ENCODE data around the gene MIER1.
"Not testable (repeated sequence)": the region's sequence is repeated elsewhere in the genome, so short reads cannot be mapped to it uniquely, and the experiment has no call there.

Gene MIER1
- total RNA-seq = 121 to 205 (median 141) reads per million in 9 experiments

DNA sequence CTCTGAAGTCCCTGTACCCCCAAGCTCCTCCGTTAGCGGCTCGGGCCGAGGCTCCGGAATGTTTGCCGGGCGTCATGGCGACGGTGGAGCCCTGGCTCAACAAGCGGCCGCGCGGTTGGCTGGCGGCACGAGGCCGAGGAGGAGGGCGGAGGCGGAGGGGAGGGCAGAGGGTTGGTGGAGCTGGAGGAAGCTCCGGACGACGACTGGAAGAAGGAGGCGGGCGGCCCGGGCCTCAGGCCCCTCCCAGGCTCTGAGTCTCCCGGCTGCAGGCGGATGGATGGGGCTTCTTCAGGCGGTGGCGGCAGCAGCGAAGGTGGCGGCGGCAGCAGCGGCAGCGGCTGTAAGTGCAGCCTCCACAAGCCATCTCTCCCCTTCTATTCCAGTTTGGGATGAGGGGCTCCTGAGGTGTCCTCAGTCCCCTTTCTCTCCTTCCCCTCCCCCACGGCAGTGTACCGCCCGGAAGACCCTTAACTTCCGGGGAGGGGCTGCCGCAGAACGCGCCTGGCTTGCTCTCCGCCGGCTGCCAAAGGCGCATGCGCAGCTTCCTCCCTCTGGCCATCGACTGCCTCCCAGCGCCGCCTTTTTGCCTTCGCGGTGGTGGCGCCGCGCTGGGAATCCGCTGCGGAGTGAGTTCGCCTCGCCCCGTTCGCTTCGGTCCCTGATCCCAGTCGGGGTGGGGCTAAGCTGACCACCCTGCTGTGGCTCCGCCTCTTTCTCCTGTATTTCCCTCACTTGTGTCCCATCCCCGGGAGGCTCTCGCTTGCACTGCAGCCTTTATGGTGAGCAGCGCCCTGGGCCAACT is at the start of gene MIER1, which contains the start of gene DNAI4:
MIER1 (plus strand) TSS at position 235 of the 802 bp plus-strand sequence; CDS start at position 274, 39 bp downstream.
DNAI4 (minus strand) TSS at position 101 of the 802 bp plus-strand sequence; CDS start at position 76, 25 bp downstream.
- Mint-ChIP-seq H3K9me3 (no peaks in the 10 kb centered on the region), H3K36me3 (ENCODE audit: insufficient read depth) (peaks cover 24% of the 10 kb centered on the region), H3K27me3 (no peaks in the 10 kb centered on the region), H3K4me3 (peak within 1 kb of the TSS; percentile 97 to 98), H3K4me1 (ENCODE audit: low read depth in 2 of 2) (peaks cover 24 to 38% of the 10 kb centered on the region in 2 donors), H3K27ac (peak within 1 kb of the TSS; percentile 98 to 99)
- ATAC-seq (replicated peaks) (peak; percentile 92), DNase-seq (peak; percentile 97 to 98 (median 97))

DNA sequence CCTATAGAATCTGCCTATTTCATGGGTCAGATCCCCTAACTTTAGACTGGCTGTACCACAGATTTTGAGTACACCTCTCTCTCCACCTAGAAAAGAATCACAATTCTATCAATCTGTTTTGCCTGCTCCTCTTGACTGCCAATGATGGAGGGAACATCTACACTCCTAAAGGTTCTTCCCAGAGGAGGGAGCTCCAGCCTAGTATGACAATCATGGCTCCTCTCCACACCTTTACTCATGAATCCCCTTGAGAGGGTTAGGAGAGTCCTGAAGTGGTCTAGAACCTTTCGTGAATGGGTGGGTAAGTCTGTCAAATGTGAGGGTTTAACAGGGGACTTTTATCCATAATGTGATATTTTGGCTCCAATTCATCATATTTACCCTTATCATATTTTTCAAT is 48.1 kb upstream of the MIER1 start:
- Mint-ChIP-seq H3K4me1 (ENCODE audit: low read depth in 2 of 2) (no peaks in the 10 kb centered on the region), H3K27me3 (peaks cover 0 to 6% of the 10 kb centered on the region in 2 donors), H3K4me3 (no peak overlapping the region), H3K27ac (no peak overlapping the region), H3K36me3 (ENCODE audit: insufficient read depth) (no peaks in the 10 kb centered on the region), H3K9me3 (peaks cover 6 to 10% of the 10 kb centered on the region in 2 donors)
- no peak for DNase-seq
- no peak for ATAC-seq (replicated peaks)

DNA sequence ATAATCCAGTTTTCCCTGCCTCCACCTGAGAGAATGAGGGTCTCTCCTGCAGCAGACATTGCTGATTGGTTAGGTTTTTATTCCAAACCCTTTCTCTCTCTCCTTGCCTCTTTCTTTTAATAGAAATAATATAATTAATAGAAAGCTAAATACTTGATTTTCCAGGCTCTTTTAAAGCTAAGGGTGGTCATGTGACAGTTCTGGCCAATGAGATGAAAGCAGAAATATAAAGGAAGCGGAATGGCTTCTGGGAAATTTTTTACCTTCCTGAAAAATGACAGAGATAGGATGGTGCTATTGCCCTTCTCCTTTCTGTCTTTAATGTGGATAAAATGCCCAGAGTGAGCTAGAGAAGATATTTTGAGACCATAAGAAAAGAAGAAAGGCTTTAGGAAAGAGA is 35.8 kb upstream of the MIER1 start:
- Mint-ChIP-seq H3K36me3 (ENCODE audit: insufficient read depth) (no peaks in the 10 kb centered on the region), H3K4me1 (ENCODE audit: low read depth in 2 of 2) (no peaks in the 10 kb centered on the region), H3K9me3 (no peaks in the 10 kb centered on the region), H3K27ac (no peak overlapping the region), H3K27me3 (peaks cover 0 to 13% of the 10 kb centered on the region in 2 donors), H3K4me3 (no peak overlapping the region)
- ATAC-seq (replicated peaks) (no peak), DNase-seq (no peak)

DNA sequence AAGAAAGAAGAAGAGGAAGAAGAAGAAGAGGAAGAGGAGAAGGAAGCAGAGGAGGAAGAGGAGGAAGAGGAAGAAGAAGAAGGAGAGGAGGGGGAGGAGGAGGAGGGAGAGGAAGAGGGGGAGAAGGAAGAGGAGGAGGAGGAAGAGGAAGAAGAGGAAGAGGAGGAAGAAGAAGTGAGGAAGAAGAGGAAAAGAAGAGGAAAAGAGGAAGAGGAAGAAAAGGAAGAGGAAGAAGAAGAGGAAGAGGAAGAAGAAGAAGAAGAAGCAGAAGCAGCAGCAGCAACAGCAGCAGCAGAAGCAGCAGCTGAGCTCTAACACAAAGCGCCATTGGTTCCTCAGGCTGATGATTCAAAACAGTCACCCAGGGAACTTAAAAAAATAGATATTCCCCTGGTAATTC is 34.2 kb upstream of the MIER1 start:
- ATAC-seq (replicated peaks) = no peak
- no peak for DNase-seq
- H3K27ac Mint-ChIP-seq = no peak overlapping the region
- H3K27me3 Mint-ChIP-seq = peaks cover 0 to 13% of the 10 kb centered on the region in 2 donors
- no peaks in the 10 kb centered on the region for H3K9me3 Mint-ChIP-seq
- H3K4me3 Mint-ChIP-seq = no peak overlapping the region
- H3K36me3 Mint-ChIP-seq (ENCODE audit: insufficient read depth) = no peaks in the 10 kb centered on the region
- H3K4me1 Mint-ChIP-seq (ENCODE audit: low read depth in 2 of 2) = no peaks in the 10 kb centered on the region

DNA sequence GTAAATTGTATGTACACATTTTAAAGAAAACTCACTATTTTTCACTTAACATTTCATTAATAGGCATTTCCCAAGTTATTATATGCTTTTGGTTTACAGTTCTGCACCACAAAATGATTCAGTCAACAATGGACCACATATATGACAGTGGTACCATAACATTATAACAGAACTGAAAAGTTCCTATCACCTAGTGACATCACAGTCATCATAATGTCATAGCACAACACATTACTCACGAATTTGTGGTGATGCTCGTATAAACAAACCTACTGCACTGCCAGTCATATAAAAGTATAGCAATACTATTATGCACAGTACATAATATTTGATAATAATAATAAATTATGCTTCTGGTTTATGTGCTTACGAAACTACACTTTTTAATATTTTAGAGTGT is 31.1 kb upstream of the MIER1 start:
- Mint-ChIP-seq H3K27me3 (peaks cover 0 to 13% of the 10 kb centered on the region in 2 donors), H3K4me3 (no peak overlapping the region), H3K36me3 (ENCODE audit: insufficient read depth) (no peaks in the 10 kb centered on the region), H3K9me3 (no peaks in the 10 kb centered on the region), H3K4me1 (ENCODE audit: low read depth in 2 of 2) (no peaks in the 10 kb centered on the region), H3K27ac (no peak overlapping the region)
- ATAC-seq (replicated peaks) (no peak), DNase-seq (no peak)

DNA sequence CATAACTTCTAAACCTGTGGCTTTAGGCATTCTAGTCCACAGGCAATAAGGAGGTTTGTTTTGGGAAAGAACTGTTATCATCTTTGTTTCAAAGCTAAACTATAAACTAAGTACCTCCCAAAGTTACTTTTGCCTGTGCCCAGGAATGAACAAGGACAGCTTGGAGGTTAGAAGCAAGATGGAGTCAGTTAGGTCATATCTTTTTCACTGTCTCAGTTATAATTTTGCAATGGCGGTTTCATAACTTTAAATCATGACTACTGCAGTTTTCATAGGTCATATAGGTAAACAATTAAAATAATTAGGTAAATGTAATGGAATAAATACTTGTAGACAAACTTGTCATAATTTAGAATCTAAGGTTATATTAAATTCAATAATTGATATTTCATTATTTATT is 9.6 kb upstream of the MIER1 start:
- not testable (repeated sequence) for H3K27me3 Mint-ChIP-seq; H3K4me3 Mint-ChIP-seq; H3K27ac Mint-ChIP-seq; H3K36me3 Mint-ChIP-seq (ENCODE audit: insufficient read depth); H3K4me1 Mint-ChIP-seq (ENCODE audit: low read depth in 2 of 2); H3K9me3 Mint-ChIP-seq; ATAC-seq (replicated peaks); DNase-seq

DNA sequence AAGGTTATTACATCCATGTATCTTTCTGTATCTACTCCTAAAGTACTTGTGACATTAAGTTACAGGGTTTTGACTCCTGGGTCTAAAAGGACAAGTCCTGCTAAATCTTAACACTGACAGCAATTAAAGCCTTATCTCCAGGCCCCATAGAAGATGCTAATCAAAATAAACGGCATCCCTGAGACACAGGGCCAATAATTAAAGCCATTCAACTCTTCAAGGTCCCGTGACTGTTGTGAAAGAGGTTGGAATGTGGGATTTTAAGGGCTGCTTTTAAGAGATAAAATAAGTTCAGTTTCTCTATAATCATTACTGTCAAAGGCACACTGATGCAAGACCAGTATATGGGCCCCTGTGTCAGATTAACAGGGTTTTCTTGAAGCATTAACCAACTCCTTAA is 8.5 kb upstream of the MIER1 start:
- H3K4me1 Mint-ChIP-seq (ENCODE audit: low read depth in 2 of 2) = no peaks in the 10 kb centered on the region
- no peaks in the 10 kb centered on the region for H3K27me3 Mint-ChIP-seq
- no peaks in the 10 kb centered on the region for H3K9me3 Mint-ChIP-seq
- DNase-seq (no peak), ATAC-seq (replicated peaks) (no peak)
- H3K36me3 Mint-ChIP-seq (ENCODE audit: insufficient read depth) = no peaks in the 10 kb centered on the region
- no peak overlapping the region for H3K4me3 Mint-ChIP-seq
- no peak overlapping the region for H3K27ac Mint-ChIP-seq

DNA sequence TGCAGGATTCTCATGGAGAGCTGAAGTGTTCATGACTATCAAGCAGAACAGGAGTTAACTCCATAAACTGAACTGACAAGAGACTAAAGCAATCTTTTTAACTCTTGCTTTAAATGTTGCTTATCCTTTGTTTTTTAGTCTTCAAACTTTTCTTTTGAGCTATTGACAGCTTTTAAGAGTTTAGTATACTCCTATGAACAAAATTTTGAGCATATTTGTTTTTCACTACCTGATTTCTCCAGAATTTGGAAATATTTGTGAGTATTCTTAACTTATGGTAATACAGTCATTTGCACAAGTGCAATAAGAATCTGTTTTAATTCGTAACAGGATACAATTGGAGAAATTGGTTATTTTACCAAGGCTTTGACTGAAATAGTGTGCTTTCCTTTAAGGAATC is 7.3 kb upstream of the MIER1 start:
- H3K4me3 Mint-ChIP-seq = no peak overlapping the region
- H3K27me3 Mint-ChIP-seq = no peaks in the 10 kb centered on the region
- no peak overlapping the region for H3K27ac Mint-ChIP-seq
- DNase-seq = no peak
- H3K4me1 Mint-ChIP-seq (ENCODE audit: low read depth in 2 of 2) = peaks cover 0 to 3% of the 10 kb centered on the region in 2 donors
- no peaks in the 10 kb centered on the region for H3K9me3 Mint-ChIP-seq
- ATAC-seq (replicated peaks) = no peak
- no peaks in the 10 kb centered on the region for H3K36me3 Mint-ChIP-seq (ENCODE audit: insufficient read depth)

DNA sequence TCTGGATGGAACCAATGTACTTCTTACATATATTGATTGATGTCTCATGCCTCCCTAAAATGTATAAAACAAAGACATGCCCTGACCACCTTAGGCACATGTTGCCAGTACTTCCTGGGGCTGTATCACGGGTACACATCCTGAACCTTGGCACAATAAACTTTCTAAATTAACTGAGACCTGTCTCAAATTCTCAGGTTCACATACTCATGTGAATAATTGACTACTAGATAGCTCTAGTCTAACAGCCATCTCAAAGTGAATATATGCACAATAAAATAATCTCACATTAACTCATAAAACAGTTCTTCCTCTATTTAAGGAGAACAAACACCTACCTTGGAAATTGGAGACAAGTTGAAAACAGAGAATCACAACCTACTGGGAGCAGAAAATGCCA is 5.7 kb upstream of the MIER1 start:
- Mint-ChIP-seq H3K4me1 (ENCODE audit: low read depth in 2 of 2) (peaks cover 8% of the 10 kb centered on the region in 2 donors), H3K27ac (no peak overlapping the region), H3K9me3 (no peaks in the 10 kb centered on the region), H3K4me3 (no peak overlapping the region), H3K36me3 (ENCODE audit: insufficient read depth) (peaks cover 2% of the 10 kb centered on the region), H3K27me3 (no peaks in the 10 kb centered on the region)
- ATAC-seq (replicated peaks) = no peak
- no peak for DNase-seq

DNA sequence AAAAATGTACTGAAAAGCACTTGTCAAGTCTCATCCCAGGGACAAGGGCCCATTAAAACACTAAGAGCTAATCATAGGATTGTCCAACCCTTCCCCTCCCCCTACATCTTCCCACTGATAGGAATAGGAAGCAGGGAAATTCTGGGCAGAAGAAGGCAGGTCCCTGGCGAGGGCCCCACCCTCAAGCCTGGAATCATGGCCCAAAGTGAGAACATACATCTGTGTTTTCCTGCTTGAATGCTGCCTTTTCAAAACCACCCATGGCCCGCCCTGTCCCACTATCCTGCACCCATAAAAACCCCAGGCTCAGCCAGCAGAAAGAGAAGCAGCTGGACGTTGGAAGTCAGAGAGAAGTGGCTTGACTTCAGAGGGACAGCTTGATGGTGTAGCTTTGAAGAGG is 5.0 kb upstream of the MIER1 start:
- peaks cover 12% of the 10 kb centered on the region in 2 donors for H3K4me1 Mint-ChIP-seq (ENCODE audit: low read depth in 2 of 2)
- DNase-seq (no peak), ATAC-seq (replicated peaks) (no peak)
- H3K27me3 Mint-ChIP-seq = no peaks in the 10 kb centered on the region
- no peak overlapping the region for H3K27ac Mint-ChIP-seq
- no peak overlapping the region for H3K4me3 Mint-ChIP-seq
- H3K36me3 Mint-ChIP-seq (ENCODE audit: insufficient read depth) = peaks cover 9% of the 10 kb centered on the region
- H3K9me3 Mint-ChIP-seq = no peaks in the 10 kb centered on the region

DNA sequence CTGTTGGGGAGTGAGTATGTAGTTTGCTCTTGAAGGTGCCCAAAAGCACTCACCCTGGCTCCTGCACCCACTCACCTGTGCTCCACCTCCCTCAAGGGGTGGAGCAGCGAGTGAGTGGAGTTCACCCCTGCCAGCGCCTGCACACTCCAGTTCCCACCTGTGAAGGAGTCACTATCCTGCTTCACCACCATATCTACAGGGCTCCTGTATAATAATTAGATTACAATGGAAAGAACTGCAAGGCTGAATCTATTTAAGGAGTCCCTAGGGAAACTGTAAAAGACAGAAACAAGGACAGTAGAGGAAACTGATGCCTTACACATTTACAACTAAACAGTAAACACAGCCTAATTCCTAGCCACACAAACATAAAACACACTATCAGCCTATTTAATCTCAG is 4.2 kb upstream of the MIER1 start:
- Mint-ChIP-seq H3K4me1 (ENCODE audit: low read depth in 2 of 2) (peaks cover 13 to 14% of the 10 kb centered on the region in 2 donors), H3K36me3 (ENCODE audit: insufficient read depth) (peaks cover 16% of the 10 kb centered on the region), H3K4me3 (no peak overlapping the region), H3K27me3 (no peaks in the 10 kb centered on the region), H3K27ac (no peak overlapping the region), H3K9me3 (no peaks in the 10 kb centered on the region)
- no peak for ATAC-seq (replicated peaks)
- no peak for DNase-seq

DNA sequence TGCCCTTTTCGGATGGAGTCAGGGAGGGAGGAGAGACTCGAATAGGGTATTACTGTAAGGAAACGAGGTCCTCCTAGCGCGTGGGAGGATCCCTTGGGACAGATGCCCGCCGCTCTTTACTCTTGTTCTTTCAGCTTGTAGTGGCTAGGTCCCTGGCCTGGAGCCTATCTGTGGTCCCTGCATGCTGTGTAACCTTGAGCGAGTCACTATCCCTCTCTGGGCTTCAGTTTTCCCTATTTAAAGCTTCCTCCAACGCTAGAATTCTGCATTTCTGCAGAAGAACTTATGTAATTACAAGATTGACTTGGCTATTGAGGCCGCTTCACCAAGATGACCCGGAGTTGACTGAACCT is 744 bp downstream of the MIER1 start:
- H3K4me3 Mint-ChIP-seq = peak overlapping the region; percentile 97 to 98
- H3K27ac Mint-ChIP-seq = peak overlapping the region; percentile 98 to 99
- peaks cover 24 to 38% of the 10 kb centered on the region in 2 donors for H3K4me1 Mint-ChIP-seq (ENCODE audit: low read depth in 2 of 2)
- H3K27me3 Mint-ChIP-seq = no peaks in the 10 kb centered on the region
- ATAC-seq (replicated peaks) (no peak), DNase-seq (no peak)
- H3K36me3 Mint-ChIP-seq (ENCODE audit: insufficient read depth) = peaks cover 29% of the 10 kb centered on the region
- no peaks in the 10 kb centered on the region for H3K9me3 Mint-ChIP-seq

DNA sequence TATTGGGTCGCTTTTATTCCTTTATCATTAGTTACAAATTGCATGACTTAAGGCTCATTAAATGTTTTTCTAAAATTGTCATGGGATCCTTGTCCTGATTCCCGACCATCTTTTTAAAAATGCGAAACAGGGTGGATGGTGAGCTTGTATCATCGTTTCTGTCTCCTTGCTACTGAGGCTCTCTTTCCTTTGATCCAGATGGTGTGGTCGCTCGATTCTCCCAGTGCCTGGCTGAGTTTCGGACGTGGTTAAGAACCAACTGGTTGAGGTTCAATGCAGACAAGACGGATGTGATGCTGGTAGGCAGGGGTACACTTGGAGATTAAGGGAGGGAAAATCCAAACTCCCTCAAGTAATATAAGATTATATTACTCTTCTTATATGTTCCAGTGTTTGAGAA is 1.2 kb downstream of the MIER1 start:
- peaks cover 24 to 40% of the 10 kb centered on the region in 2 donors for H3K4me1 Mint-ChIP-seq (ENCODE audit: low read depth in 2 of 2)
- no peaks in the 10 kb centered on the region for H3K27me3 Mint-ChIP-seq
- DNase-seq = no peak
- no peak for ATAC-seq (replicated peaks)
- H3K4me3 Mint-ChIP-seq = peak overlapping the region; percentile 97 to 98
- H3K36me3 Mint-ChIP-seq (ENCODE audit: insufficient read depth) = peaks cover 34% of the 10 kb centered on the region
- H3K27ac Mint-ChIP-seq = peak overlapping the region; percentile 98 to 99
- H3K9me3 Mint-ChIP-seq = no peaks in the 10 kb centered on the region

DNA sequence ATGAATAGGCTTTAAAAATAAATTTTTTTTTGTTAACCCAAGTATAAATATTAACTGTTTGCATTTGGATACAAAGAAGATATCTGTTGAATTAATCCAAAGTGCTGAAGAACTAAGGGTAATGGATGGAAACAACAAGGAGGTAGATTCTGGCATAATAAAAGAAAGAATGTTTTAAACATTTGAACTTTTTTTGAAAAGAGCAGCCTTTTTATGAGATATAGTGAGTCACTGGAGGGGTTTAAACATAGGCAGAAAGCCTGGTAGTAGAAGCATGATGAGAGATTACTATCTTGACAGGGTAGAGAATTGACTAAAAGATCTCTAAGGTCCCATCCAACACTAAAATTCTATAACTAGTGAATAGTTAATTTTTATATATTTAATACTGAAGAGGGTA is 2.7 kb downstream of the MIER1 start:
- Mint-ChIP-seq H3K4me1 (ENCODE audit: low read depth in 2 of 2) (peaks cover 28 to 56% of the 10 kb centered on the region in 2 donors), H3K27ac (no peak overlapping the region), H3K9me3 (no peaks in the 10 kb centered on the region), H3K36me3 (ENCODE audit: insufficient read depth) (peaks cover 41% of the 10 kb centered on the region), H3K4me3 (no peak overlapping the region), H3K27me3 (no peaks in the 10 kb centered on the region)
- ATAC-seq (replicated peaks) = no peak
- no peak for DNase-seq
